ENCODE data around the gene ACAD8.

DNA sequence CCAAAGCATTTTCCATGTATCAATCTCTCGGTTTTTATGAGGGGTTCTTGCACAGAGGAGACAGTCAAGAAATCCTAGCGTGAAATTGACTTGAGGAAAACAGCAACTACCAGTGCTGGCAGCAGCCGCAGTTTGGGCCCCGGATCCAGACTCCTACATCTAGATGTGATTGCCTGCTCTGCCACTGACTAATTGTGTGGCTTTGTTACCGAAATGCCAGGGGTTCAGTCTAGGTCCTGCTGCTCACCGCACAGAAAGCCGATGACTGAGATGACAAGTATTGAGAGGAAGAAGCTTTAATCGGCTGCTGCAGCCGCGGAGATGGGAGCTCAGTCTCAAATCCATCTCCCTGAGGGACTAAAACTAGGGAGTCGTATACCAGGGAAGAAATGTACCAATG, 14.6 kb downstream of the ACAD8 start:
- no peak for TF ChIP-seq POLR2AphosphoS5 (IDR thresholded peaks at IDR 0.05; ENCODE audit: low read depth, low read length)
- TF ChIP-seq, protein P1, sequence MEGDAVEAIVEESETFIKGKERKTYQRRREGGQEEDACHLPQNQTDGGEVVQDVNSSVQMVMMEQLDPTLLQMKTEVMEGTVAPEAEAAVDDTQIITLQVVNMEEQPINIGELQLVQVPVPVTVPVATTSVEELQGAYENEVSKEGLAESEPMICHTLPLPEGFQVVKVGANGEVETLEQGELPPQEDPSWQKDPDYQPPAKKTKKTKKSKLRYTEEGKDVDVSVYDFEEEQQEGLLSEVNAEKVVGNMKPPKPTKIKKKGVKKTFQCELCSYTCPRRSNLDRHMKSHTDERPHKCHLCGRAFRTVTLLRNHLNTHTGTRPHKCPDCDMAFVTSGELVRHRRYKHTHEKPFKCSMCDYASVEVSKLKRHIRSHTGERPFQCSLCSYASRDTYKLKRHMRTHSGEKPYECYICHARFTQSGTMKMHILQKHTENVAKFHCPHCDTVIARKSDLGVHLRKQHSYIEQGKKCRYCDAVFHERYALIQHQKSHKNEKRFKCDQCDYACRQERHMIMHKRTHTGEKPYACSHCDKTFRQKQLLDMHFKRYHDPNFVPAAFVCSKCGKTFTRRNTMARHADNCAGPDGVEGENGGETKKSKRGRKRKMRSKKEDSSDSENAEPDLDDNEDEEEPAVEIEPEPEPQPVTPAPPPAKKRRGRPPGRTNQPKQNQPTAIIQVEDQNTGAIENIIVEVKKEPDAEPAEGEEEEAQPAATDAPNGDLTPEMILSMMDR (IDR thresholded peaks at IDR 0.05) = no peak
- no peak for TF ChIP-seq EZH2phosphoT487 (IDR thresholded peaks at IDR 0.05; ENCODE audit: borderline replicate concordance, low read depth)
- TF ChIP-seq YY1 (IDR thresholded peaks at IDR 0.05; ENCODE audit: low read depth) = no peak
- TF ChIP-seq EP300 (IDR thresholded peaks at IDR 0.05; ENCODE audit: borderline replicate concordance in 1 of 2, low read depth in 1 of 2, low read length in 1 of 2) = no peak
- TF ChIP-seq RCOR1 (IDR thresholded peaks at IDR 0.05; ENCODE audit: low read length) = no peak
- no peak for TF ChIP-seq TAF1 (IDR thresholded peaks at IDR 0.05; ENCODE audit: borderline replicate concordance, low read depth, low read length)
- TF ChIP-seq, protein P2, sequence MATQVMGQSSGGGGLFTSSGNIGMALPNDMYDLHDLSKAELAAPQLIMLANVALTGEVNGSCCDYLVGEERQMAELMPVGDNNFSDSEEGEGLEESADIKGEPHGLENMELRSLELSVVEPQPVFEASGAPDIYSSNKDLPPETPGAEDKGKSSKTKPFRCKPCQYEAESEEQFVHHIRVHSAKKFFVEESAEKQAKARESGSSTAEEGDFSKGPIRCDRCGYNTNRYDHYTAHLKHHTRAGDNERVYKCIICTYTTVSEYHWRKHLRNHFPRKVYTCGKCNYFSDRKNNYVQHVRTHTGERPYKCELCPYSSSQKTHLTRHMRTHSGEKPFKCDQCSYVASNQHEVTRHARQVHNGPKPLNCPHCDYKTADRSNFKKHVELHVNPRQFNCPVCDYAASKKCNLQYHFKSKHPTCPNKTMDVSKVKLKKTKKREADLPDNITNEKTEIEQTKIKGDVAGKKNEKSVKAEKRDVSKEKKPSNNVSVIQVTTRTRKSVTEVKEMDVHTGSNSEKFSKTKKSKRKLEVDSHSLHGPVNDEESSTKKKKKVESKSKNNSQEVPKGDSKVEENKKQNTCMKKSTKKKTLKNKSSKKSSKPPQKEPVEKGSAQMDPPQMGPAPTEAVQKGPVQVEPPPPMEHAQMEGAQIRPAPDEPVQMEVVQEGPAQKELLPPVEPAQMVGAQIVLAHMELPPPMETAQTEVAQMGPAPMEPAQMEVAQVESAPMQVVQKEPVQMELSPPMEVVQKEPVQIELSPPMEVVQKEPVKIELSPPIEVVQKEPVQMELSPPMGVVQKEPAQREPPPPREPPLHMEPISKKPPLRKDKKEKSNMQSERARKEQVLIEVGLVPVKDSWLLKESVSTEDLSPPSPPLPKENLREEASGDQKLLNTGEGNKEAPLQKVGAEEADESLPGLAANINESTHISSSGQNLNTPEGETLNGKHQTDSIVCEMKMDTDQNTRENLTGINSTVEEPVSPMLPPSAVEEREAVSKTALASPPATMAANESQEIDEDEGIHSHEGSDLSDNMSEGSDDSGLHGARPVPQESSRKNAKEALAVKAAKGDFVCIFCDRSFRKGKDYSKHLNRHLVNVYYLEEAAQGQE (IDR thresholded peaks at IDR 0.05; ENCODE audit: low read depth, low read length) = no peak
- TF ChIP-seq CHD2 (IDR thresholded peaks at IDR 0.05; ENCODE audit: low read length, partially characterized antibody) = no peak
- TF ChIP-seq, protein P3, sequence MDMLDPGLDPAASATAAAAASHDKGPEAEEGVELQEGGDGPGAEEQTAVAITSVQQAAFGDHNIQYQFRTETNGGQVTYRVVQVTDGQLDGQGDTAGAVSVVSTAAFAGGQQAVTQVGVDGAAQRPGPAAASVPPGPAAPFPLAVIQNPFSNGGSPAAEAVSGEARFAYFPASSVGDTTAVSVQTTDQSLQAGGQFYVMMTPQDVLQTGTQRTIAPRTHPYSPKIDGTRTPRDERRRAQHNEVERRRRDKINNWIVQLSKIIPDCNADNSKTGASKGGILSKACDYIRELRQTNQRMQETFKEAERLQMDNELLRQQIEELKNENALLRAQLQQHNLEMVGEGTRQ (IDR thresholded peaks at IDR 0.05; ENCODE audit: borderline replicate concordance, low read depth, low read length) = no peak

Data from SK-N-SH (cell line).